ENCODE data around the gene CDR2. TPM values are rescaled to one million over a fixed set of nuclear protein-coding genes. Genes with fewer than 3 reads are reported as not detected.
"Not testable (repeated sequence)": the region's sequence is repeated elsewhere in the genome, so short reads cannot be mapped to it uniquely, and the experiment has no call there.

The CDR2 gene
- total and polyA plus RNA-seq, 8 donors, result 17.3 to 33.1 (median 25.8) TPM

DNA sequence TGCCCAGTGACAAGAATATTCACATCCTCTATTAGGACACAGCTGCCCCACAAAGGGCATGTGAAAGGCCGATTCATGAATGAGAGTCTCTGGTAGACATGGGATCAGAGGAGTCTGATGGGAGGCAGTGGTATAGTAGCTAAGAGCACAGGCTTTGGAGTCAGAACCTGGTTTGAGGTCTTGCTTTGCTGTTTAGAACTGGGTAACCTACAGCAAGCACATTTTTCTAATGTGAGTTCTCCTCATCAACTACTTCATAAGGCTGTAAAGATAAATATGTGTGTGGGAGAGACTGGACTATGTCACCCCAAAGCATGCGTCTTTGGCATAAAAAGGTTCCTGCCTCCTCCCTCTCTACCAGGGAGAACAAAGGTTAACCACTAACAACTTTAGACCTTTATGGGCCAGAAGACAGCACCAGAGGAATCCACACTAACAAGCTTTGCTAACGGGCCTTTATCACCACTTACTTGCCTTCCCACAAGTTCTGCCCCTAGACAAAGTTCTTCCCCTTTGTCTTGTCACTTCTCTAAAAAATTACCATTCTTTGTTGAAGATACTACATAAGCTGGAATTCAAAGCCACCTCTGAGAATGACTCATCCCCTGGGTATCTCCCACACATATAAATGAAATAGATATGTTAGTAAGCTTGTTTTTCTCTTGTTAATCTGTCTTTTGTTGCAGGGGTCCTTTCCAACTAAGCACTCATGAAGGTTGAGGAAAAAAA lies 21.1 kb downstream of the CDR2 start:
- Histone ChIP-seq H3K9me3 (no peaks in the 10 kb centered on the region), H3K4me1 (peaks cover 17 to 36% of the 10 kb centered on the region in 2 donors), H3K27me3 (no peaks in the 10 kb centered on the region), H3K27ac (peak overlapping the region in 1 of 2 donors; percentile 74), H3K4me3 (no peak overlapping the region), H3K36me3 (peaks cover 0 to 20% of the 10 kb centered on the region in 2 donors)
- TF ChIP-seq CTCF (IDR thresholded peaks at IDR 0.05), result no peak
- intact Hi-C loops (cut with DNase I), result no loop called here
- DNase-seq (no peak), ATAC-seq (peak; percentile 48)

GRCh38 chr16:22352723-22353122 lies 21.7 kb downstream of the CDR2 start:
- Histone ChIP-seq H3K9me3 (no peaks in the 10 kb centered on the region), H3K4me3 (no peak overlapping the region), H3K27ac (peak overlapping the region in 1 of 2 donors; percentile 74), H3K27me3 (no peaks in the 10 kb centered on the region), H3K4me1 (peaks cover 11 to 30% of the 10 kb centered on the region in 2 donors), H3K36me3 (peaks cover 0 to 26% of the 10 kb centered on the region in 2 donors)
- no peak for TF ChIP-seq CTCF (IDR thresholded peaks at IDR 0.05)
- intact Hi-C loops (cut with DNase I), result no loop called here
- ATAC-seq (no peak), DNase-seq (no peak)

DNA sequence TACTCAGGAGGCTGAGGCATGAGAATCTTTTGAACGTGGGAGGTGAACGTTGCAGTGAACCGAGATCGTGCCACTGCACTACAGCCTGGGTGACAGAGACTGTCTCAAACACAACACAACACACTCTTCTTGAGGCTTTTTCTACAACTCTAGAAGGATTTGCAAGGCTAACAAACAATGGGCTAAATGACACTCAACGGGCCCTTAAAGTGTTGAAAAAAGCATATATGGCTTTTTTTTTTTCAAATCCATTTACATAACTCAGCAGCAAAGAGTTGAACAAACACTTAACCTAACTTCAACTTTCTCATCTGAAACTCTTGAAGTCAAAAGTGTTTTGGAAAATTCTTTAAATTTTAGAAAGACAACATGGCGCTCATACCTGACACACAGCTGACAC lies 22.3 kb downstream of the CDR2 start:
- ATAC-seq, result peak; percentile 78
- Histone ChIP-seq H3K36me3 (peaks cover 0 to 32% of the 10 kb centered on the region in 2 donors), H3K4me3 (no peak overlapping the region), H3K9me3 (no peaks in the 10 kb centered on the region), H3K27me3 (no peaks in the 10 kb centered on the region), H3K27ac (no peak overlapping the region), H3K4me1 (peaks cover 11 to 25% of the 10 kb centered on the region in 2 donors)
- intact Hi-C loops (cut with DNase I), result no loop called here
- no peak for DNase-seq
- no peak for TF ChIP-seq CTCF (IDR thresholded peaks at IDR 0.05)

- DNase-seq; ATAC-seq; H3K9me3 ChIP-seq; H3K27me3 ChIP-seq; H3K27ac ChIP-seq; intact Hi-C loops (cut with DNase I); H3K4me3 ChIP-seq: not testable (repeated sequence)
- Histone ChIP-seq H3K36me3 (peaks cover 0 to 44% of the 10 kb centered on the region in 2 donors), H3K4me1 (peaks cover 11 to 25% of the 10 kb centered on the region in 2 donors)
These were observed 23.4 kb downstream of the CDR2 start for GRCh38 chr16:22351017-22351416.

- H3K9me3 ChIP-seq, result no peaks in the 10 kb centered on the region
- peaks cover 0 to 62% of the 10 kb centered on the region in 2 donors for H3K36me3 ChIP-seq
- no peak overlapping the region for H3K27ac ChIP-seq
- no peak overlapping the region for H3K4me3 ChIP-seq
- H3K27me3 ChIP-seq, result no peaks in the 10 kb centered on the region
- intact Hi-C loops (cut with DNase I), result no loop called here
- no peak for TF ChIP-seq CTCF (IDR thresholded peaks at IDR 0.05)
- peaks cover 8 to 10% of the 10 kb centered on the region in 2 donors for H3K4me1 ChIP-seq
- ATAC-seq, result no peak
- DNase-seq, result no peak
These were observed 26.1 kb downstream of the CDR2 start for GRCh38 chr16:22348291-22348690.

All from left lung (tissue), 10 donors.